Measurements from ENCODE around the gene FBXL4. TPM values are rescaled to one million over a fixed set of nuclear protein-coding genes. Genes with fewer than 3 reads are reported as not detected.
"Not testable (repeated sequence)": the region's sequence is repeated elsewhere in the genome, so short reads cannot be mapped to it uniquely, and the experiment has no call there.

Gene FBXL4
- polyA plus RNA-seq, 5 donors: 13.7 to 23.6 (median 22.2) TPM

- DNase-seq: no peak
Observed at GRCh38 chr6:98946879-98947410, 801 bp downstream of the FBXL4 start.

GRCh38 chr6:98946266-98946878 lies 1.4 kb downstream of the FBXL4 start:
- DNase-seq: no peak

- DNase-seq: peak in 1 of 2 donors; percentile 32
Observed at GRCh38 chr6:98945311-98946115, 2.2 kb downstream of the FBXL4 start.

- DNase-seq: no peak
Observed at GRCh38 chr6:98944598-98945081, 3.1 kb downstream of the FBXL4 start.

GRCh38 chr6:98944168-98944567 lies 3.6 kb downstream of the FBXL4 start:
- no peak for DNase-seq

GRCh38 chr6:98942263-98942803 lies 5.4 kb downstream of the FBXL4 start:
- DNase-seq: no peak

GRCh38 chr6:98941319-98941718 lies 6.4 kb downstream of the FBXL4 start:
- no peak for DNase-seq

GRCh38 chr6:98937351-98937750 lies 10.4 kb downstream of the FBXL4 start:
- DNase-seq: no peak

- no peak for DNase-seq
Observed at GRCh38 chr6:98932381-98932780, 15.4 kb downstream of the FBXL4 start.

- DNase-seq: no peak
Observed at GRCh38 chr6:98931696-98932095, 16.1 kb downstream of the FBXL4 start.

GRCh38 chr6:98929498-98930060 lies 18.2 kb downstream of the FBXL4 start:
- no peak for DNase-seq

GRCh38 chr6:98928688-98929087 lies 19.1 kb downstream of the FBXL4 start:
- no peak for DNase-seq

GRCh38 chr6:98927534-98927933 lies 20.2 kb downstream of the FBXL4 start:
- DNase-seq: no peak

- no peak for DNase-seq
Observed at GRCh38 chr6:98925831-98926230, 21.9 kb downstream of the FBXL4 start.

GRCh38 chr6:98924647-98925046 lies 23.1 kb downstream of the FBXL4 start:
- DNase-seq: no peak

GRCh38 chr6:98920904-98921431 lies 26.8 kb downstream of the FBXL4 start:
- no peak for DNase-seq

- not testable (repeated sequence) for DNase-seq
Observed at GRCh38 chr6:98910946-98911345, 36.8 kb downstream of the FBXL4 start.

GRCh38 chr6:98909236-98909635 lies 38.5 kb downstream of the FBXL4 start:
- no peak for DNase-seq

- not testable (repeated sequence) for DNase-seq
Observed at GRCh38 chr6:98906342-98906741, 41.4 kb downstream of the FBXL4 start.

- no peak for DNase-seq
Observed at GRCh38 chr6:98905759-98906158, 42.0 kb downstream of the FBXL4 start.

- no peak for DNase-seq
Observed at GRCh38 chr6:98904096-98904495, 43.6 kb downstream of the FBXL4 start.

GRCh38 chr6:98900706-98901105 lies 47.0 kb downstream of the FBXL4 start:
- DNase-seq: no peak
